NCI-H82 treated with DMSO at 0.1 percent for 48 hours (cell line): ENCODE results near the gene ADGRE3.
"Not testable (repeated sequence)": the region's sequence is repeated elsewhere in the genome, so short reads cannot be mapped to it uniquely, and the experiment has no call there.

Experiments used
- DNase-seq: peaks from one replicate; lab custom pipeline; 2025; ENCODE audit not compliant: unreplicated experiment; lab: John Stamatoyannopoulos, UW

ADGRE3 gene

GRCh38 chr19:14603990-14604387, 70.7 kb downstream of the ADGRE3 start:
- DNase-seq: no peak

DNA sequence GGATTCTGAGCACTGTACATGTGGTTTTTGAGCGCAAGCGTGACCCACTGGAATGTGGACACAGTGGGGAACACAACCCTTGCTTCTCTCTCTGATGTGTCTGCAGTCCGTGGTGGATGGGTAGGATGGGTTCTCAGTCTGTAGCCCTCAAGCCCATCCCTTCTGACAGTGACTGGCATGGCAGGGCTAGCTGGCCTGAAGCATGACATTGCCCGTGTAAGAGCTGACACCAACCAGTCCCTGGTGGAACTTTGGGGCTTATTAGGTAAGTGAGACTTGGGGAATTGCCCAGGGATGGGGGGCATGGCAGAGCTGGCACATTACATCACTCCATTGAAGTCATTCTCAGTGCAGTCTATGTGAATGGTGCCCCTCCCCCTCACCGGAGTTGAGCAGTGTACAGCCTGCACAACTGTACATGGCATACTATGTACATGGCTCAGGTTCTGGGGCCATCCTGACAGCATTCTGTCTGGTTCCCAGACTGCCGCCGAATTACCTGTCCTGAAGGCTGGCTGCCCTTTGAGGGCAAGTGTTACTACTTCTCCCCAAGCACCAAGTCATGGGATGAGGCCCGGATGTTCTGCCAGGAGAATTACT, 75.0 kb downstream of the ADGRE3 start:
- no peak for DNase-seq

DNA sequence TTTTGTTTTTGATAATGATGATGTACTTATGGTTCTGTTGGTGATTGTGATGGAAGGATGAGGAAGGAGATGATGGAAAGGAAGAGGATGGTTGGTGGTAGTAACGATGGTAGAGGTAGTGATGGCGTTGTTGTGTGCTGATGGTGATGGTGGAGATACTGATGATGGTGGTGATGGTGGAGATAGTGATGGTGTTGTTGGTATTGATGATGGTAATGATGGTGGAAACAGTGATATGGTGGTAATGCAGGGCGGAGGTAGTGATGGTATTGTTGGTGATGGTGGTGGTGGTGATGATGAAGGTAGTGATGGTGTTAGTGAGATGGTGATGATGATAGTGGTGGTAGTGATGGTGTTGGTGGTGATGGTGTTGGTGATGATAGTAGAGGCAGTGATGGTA, 79.1 kb downstream of the ADGRE3 start:
- DNase-seq: no peak

GRCh38 chr19:14589433-14589832, 85.2 kb downstream of the ADGRE3 start:
- not testable (repeated sequence) for DNase-seq

DNA sequence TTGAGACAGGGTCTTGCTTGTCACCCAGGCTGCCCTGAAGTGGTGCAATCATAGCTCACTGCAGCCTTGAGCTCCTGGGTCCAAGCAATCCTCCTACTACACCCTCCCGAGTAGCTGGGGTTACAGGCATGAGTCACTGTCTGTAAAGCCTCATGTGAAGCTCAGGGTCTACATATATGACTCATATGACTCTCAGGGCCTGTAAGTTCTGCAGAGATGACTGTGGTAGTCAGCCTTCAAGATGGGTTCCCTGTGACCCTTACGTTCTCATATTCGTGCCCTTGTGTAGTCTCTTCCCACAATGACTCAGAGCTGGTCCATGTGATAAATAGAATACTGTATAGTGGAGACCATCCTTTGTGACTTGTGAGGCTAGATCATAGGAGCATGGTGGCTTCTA, 89.5 kb downstream of the ADGRE3 start:
- DNase-seq: not testable (repeated sequence)

GRCh38 chr19:14584372-14584771, 90.3 kb downstream of the ADGRE3 start:
- DNase-seq: not testable (repeated sequence)

- DNase-seq: no peak
These were observed 91.7 kb downstream of the ADGRE3 start, which contains the start of gene CLEC17A for GRCh38 chr19:14582894-14583340. Gene CLEC17A (plus strand): TSS chr19:14583084. CDS start chr19:14583161, 77 bp downstream.

DNA sequence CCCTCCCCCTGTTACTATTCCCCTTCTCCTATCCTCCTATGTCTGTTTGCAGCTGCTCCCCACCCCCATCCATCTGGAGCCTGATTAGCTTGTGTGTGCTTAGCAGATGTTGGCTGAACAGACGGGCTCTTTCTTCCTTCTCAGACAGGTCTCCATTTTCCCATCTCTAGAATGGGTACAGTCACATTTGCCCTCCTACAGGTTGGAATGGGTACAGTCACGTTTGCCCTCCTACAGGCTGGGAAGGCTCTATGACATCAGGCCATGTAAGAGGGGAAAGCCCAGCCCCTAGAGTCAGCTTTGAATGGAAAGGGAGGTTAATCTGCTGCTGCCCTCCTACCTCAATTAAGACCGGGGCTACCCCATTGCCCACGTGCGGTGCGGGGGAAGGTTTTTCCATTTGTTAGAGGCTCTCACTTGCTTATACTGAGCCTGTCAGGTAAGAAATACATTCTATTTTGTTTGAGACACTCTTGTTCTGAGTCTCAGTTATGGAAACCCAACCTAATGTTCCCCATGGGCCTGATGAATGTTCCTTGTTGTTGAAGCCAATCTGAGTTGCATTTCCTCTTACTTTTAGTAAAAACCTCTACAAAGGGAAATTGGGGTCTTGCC, 93.9 kb downstream of the ADGRE3 start:
- no peak for DNase-seq

DNA sequence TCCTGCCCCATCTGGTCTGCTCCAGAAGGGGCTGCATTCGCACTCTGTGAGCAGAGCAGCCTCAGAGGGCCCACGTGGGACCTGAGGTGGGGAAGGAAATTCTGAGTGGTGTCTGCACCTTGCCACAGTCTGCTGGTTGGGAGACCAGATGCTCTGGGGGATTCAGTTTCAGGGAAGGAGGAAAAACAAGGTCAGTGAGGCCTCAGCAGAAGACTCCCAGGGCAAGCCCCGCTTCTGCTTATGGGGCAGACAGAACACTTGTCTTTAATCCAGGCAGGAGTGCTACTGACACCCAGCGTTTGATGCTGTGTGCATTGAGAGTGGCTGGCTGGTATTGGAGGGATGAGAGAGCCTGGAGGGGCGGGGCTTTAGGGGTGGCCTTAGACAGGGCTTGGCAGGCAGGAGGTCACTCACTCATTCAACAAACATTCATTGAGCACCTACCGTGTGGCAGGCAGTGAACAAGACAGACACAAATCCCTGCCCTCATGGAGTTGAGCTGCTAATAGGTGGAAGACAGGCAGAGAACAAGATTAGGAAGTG, 96.7 kb downstream of the ADGRE3 start:
- peak; percentile 59 for DNase-seq

- DNase-seq: no peak
These were observed 97.4 kb downstream of the ADGRE3 start for GRCh38 chr19:14577264-14577663.

DNA sequence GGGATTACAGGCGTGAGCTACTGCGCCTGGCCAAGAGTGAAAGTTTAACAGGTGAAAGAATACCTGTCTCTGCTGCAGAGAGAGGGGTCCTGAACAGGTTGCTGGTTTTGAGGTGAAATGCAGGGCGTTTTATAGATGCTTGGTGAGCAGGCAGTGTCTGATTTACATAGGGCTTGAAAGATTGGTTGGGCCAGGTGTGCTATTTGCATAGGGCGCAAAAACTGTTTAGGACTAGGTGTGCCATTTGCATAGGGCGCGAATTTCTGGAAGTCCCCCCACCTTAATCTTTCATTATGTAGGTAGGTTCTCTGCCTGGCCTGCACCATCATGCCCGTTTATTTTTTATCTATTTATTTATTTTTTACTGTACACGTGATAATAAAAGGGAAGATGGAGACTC, 98.3 kb downstream of the ADGRE3 start:
- no peak for DNase-seq

DNA sequence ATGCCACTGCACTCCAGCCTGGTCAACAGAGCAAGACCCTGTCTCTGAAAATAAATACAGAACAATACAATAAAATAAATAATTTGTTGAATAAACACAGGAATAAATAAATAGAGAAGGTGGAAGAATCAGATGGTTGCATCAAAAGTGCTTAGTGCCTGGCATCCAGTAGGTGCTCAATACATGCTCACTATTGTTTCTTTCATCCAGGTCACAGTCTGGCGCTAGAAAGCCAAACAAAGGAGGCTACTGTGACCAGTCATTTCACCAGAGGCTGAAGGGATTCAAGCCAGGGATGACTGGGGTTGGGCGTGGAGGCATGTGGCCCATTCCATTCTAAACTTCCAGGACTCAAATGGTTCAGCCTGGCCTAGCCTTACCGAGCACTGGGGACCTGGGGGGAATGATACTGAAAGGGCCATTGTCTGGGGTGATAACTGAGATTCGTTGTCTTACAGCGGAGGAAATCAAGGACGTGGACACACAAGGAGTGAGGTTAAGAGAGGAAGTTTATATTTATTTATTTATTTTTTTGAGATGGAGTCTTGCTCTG, 99.1 kb downstream of the ADGRE3 start:
- DNase-seq: no peak

DNA sequence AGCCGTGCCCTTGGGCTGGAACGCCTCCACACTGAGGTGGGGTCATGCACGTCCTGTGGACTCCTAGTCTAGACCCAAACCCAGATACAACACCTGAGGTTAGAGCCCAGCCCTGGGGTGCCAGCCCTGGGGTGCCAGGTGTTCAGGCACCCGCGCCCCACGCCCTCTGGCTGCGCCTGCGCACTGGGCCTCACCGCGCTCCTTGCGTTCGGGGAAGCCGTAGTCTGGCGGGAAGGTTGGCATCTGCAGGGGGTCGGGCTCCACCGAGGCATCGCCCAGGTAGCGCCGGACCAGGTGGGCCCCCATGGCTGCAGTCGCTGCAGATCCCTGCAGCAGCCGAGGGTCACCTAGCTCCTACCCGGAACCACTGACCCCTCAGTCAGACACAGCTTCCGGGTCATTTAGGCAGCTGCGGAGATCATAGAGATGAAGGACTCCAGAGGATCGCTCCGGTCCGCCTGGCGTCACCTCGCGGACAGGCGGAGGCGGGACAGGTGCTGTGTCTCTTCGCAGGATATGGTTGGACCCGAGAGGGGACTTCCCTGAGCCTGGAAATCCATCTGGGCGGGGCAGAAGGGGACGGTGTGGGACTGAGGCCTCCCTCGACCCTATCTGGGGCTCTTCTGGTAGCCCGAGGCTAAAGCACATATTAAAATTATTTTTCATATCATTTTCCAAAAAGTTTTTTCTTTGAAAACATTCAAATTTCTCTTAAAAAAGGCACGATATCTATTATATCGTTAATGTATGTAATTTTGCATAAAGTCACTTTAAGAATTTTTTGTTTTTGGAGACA, 102.8 kb downstream of the ADGRE3 start, which contains the start of gene NDUFB7:
TSS of gene NDUFB7 (minus strand) at position 372 of the 796 bp plus-strand sequence. CDS start at position 306, 66 bp downstream.
- DNase-seq: peak; percentile 92

DNA sequence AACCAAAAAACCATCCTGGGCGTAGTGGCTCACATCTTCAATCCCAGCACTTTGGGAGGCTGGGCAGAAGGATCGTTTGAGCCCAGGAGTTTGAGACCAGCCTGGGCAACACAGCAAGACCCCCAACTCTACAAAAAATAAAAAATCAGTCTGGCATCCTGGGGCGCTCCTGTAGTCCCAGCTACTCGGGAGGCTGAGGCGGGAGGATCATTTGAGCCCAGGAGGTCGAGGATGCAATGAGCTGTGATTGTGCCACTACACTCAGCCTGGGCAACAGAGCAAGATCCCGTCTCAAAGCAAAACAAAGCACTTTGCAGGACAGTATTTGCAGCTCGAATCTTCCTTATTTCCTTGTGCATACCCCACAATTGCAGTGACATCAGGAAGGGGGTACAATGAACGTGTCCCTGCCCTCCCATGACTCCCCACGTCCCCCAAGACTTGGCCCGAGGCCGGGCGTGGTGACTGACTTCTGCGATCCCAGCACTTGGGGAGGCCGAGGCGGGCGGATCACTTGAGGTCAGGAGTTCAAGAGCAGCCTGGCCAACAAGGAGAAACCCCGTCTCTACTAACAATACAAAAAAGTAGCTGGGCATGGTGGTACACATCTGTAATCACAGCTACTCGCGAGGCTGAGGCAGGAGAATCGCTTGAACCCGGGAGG, 103.6 kb downstream of the ADGRE3 start:
- no peak for DNase-seq
